ENCODE measurements around the gene C16orf89.

C16orf89 gene

DNA sequence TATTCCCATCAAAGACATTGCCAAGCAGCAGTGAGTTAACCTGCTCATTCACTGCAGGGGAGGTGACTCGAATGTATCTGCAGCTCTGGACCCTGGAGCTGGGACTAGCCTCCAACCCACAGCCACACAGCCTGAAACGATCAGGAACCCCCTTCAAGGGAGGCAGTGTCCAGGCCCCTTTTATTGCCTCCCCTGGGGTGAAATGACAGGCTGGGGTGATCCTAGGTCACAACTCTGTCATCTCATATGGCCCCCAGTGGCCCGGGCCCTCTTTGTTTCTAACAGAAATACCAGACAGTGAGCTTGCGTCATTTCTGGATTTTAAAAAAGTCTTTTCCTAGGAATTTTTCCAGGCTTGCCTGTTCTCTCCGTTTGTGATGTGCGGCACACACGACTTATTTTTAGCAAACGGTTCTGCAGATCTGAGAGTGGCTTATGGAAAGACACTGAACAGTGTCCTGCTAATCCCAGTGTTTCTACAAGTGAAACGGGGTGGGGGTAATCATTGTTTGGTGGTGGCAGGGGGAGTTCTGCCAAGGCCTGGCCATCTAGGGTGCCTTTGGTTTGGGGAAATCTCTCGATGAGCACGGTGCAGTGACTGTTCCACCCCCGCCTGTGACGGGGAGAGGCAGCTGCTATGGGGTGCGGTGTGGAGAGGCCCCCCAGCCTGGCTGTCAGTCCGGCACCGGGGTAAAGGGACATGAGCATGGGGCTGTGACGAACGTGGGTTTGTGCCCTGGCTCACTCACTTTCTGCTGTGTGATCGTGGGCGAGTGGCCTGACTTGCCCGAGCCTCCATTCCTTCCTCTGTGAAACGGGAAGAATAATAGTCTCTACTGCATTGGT lies 59.2 kb downstream of the C16orf89 start:
- DNase-seq (ENCODE audit: low read depth in 3 of 3, low spot score in 1 of 3): no peak

DNA sequence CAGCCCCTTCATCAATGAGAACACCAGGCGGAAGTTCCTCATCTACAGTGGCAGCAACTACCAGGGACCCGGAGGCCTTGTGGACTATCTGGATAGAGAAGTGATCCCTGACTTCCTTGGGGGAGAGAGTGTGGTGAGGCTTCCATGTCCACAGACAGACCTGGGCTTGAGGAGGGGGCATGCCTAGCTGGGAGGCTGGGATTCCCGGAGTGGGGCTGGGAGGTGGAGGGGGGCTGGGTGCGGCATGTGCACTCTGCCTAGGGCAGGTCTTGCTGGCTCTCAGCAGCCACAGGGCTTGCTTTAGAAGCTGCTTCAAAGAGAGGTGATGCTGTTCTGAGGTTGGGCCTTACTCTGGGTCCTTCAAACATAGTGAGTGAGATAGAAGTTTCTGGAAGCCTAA lies 59.8 kb downstream of the C16orf89 start:
- no peak for DNase-seq (ENCODE audit: low read depth in 3 of 3, low spot score in 1 of 3)

DNA sequence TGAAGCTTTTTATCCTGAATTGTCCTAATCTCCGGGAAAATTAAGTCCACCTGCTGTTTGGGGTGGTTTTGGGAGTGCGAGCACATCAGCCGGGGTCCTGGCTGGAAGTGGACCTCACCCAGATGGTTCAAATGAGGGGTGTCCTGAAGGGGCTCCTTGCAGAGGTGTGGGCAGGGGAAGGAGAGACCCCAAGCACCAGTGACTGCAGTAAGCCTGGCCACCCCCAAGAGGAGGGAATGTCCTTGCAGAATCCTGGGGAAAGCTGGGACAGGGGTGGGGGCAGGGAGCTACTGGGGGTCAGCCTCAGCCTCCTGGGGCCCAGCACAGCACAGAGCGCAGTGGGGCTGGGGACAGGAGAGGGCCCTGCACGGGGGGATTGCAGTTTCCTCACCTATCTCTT lies 61.4 kb downstream of the C16orf89 start:
- no peak for DNase-seq (ENCODE audit: low read depth in 3 of 3, low spot score in 1 of 3)

DNA sequence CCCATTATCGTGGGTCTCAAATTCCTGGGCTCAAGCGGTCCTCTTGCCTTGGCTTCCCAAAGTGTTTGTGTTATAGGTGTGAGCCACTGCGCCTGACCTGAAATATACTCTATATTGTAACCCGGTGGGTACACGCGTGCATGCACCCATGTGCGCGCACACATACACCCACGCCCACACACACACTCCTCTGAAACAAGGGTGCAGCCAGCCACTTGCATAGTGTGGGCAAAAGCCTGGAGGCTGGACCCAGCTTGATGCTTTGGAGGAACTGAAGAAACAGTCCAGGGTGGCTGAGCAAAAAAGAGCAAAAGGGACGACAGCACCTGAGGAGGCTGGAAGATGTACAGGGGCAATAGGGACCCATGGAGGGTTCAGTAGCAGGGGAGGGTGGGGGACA lies 61.9 kb downstream of the C16orf89 start:
- DNase-seq (ENCODE audit: low read depth in 3 of 3, low spot score in 1 of 3): no peak

DNA sequence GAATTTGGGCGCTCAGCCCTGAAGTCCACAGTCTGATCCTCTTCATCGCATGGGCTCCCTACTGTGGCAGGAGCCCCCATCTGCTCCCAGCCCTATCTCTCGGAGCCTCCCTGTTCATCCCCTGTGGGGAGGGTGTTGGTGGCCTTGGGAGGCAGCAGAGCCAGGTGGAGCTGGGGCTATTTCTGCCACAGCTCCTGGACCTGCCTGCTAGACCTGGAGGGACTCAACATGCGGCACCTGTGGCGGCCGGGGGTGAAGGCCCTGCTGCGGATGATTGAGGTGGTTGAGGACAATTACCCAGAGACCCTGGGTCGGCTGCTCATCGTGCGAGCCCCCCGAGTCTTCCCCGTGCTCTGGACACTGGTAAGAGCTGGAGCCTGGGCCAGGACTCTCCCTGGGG lies 62.5 kb downstream of the C16orf89 start:
- no peak for DNase-seq (ENCODE audit: low read depth in 3 of 3, low spot score in 1 of 3)

DNA sequence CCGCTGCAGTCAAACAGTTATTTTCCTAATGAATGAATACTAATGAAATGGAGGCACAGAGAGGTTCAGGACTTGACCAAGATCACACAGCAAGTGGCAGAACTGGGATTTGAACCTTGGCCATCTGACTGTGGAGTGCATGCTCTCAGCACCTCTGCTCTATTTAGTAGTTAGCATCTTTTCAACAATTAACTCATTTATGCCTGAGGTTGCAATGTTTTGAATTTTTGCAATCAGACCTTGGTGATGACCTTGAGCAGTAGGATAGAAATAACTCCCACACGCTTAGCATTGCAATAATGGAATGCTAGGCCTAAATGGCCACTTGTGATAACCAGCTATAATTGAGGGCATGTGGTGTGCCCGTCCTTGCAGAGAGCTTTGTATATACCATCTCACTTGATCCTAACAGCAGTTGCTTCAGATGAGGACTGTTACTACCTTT lies 63.0 kb downstream of the C16orf89 start:
- no peak for DNase-seq (ENCODE audit: low read depth in 3 of 3, low spot score in 1 of 3)

DNA sequence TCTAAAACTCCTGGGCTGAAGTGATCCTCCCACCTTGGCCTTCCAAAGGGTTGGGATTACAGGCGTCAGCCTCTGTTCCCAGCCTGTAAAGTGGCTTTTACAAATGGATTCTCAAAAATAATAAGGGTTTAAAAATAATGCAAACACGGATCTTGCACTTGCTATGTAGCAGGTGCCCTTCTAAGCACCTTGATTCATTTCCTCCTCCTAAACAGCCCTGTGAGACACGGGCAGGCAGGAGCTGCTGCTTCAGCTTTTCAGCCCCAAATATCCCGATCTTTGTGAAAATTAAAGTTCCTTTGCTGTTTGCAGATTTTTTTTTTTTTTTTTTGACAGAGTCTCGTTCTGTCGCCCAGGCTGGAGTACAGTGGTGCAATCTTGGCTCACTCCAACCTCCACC lies 63.8 kb downstream of the C16orf89 start:
- DNase-seq (ENCODE audit: low read depth in 3 of 3, low spot score in 1 of 3): no peak

DNA sequence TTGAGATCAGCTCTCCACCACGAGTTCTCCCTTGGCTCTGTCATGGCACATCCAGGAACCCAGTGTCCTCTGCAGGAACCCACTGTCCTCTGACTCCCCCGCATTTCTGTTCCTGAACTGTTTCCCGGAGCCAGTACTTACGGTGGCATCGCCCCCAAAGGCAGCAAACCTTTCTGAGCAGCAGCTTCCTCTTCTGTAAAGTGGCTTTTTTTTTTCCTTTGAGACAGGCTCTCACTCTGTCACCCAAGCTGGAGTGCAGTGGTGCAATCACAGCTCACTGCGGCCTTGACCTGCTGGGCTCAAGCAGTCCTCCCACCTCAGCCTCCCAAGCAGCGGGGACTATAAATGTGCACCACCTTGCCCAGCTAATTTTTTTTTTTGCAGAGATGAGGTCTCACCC lies 64.2 kb downstream of the C16orf89 start:
- DNase-seq (ENCODE audit: low read depth in 3 of 3, low spot score in 1 of 3): no peak

DNA sequence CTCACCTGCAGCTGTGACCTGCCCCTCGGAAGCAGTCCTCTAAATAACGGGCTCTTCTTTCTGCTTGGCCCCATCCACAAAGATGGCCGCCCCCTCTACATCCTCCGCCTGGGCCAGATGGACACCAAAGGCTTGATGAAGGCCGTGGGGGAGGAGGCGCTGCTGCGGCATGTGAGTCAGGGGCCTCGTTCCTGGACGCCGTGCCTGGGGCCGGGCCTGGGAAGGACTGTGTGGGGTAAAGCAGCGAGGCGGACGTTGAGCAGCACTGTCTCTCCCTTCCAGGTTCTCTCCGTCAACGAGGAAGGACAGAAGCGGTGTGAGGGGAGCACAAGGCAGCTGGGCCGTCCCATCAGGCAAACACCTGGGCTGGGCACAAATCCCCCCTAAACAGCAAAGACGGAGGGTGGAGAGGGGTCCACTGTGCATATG lies 65.2 kb downstream of the C16orf89 start:
- DNase-seq (ENCODE audit: low read depth in 3 of 3, low spot score in 1 of 3): no peak

DNA sequence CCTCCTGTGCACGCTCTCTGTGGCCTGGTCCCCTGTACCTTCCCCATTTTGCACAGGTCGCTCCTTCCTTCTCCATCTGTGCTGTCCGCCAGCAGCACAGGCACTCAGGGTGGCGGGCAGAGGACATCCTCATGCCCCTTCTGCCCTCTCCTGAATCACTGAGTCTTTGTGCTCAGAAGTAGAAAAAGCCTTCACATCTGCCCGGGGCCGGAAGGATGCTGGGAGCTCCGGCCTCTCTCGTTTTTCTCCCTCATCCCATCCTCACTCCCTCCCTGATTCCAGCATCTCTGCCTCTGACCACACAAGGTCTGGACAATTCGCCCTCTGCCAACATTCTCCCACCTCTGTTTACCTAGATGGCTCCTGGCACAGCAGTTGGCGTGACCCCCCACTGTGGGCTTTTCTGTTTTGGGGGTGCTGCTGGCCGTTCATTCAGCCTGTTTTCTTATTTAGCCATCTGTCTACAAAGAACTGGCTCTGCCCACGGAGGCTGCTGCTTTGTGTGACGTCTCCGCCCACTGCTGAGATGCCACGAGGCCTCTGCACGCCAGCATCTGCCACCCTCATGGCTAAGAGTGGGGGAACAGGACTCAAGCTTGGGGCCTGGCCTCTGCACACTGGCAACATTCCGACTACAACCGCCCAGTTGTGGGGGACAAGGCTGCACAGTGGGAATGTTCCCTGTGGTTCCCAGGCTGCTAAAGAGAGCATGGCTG lies 70.9 kb downstream of the C16orf89 start:
- no peak for DNase-seq (ENCODE audit: low read depth in 3 of 3, low spot score in 1 of 3)

Measured in stimulated activated CD4-positive, alpha-beta T cell treated with anti-CD3 and anti-CD28 coated beads, TNF-alpha, amount 100 ng/mL, for 1 hour (primary cell).